ENCODE measurements around the gene MROH2A. TPM values are rescaled to one million over a fixed set of nuclear protein-coding genes. Genes with fewer than 3 reads are reported as not detected.
"Not testable (repeated sequence)": the region's sequence is repeated elsewhere in the genome, so short reads cannot be mapped to it uniquely, and the experiment has no call there.

MROH2A gene, protein sequence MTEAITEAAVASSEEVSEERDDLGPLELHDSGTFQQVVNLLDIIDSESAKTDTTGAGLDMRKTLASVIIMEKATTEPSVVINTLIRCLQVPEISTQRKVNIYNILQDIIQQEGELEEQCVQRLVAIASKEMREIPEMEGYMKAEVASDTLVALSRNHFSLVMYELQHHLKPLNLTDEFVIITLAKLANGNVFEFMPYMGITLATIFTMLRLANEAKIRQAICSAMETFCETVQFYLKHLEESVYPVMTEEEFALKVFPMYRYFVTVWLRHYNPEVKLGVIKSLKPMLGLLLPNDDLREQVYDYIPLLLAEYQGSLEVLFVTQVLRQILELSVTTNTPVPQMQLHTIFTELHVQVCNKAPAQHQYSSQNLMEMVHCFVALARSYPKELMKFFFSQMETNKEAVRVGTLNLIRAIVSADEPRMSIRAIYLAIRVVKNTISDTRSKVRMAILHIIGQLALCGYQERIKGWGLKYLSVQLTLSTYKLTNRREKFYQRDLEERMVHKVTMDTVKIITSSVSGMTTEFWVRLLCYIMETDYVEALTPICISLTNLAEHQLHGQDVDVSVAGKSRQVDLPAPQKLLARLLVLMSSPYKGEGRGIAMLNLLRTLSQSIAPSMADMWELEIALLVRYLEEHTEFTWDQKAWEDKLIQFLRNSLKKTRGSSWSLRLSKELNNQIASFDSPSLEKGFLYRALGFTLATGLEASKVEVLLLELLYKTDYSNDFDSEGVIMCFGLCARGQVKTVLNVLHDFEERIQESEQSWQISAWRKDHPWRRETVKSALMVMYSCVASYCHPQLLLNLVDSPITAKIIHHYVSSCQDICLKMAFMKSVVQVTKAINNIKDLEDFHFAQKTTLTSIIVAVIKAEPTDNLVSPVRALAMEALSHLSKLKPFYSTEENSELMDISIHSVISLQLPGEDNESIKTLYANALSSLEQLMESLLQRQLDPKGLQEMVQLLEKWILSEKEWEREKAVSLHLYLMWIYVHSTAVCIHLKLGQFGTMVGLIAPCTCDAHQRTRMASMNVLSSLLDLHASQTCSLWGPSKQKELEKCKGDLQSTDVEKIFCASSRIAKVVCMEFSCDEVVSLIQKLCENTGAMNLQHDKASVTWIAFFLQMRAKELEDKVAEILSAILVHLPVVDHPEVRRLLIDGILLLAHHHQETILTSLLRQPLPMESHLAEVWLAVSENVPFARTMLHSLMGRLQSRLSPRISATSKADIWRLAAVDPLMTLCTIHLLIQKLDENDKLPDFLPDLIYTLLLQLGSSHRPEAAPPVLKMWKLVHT (N-terminal part only)
- 0.43 TPM for polyA plus RNA-seq (2012; ENCODE audit: insufficient read depth, insufficient read length, low read depth)

DNA sequence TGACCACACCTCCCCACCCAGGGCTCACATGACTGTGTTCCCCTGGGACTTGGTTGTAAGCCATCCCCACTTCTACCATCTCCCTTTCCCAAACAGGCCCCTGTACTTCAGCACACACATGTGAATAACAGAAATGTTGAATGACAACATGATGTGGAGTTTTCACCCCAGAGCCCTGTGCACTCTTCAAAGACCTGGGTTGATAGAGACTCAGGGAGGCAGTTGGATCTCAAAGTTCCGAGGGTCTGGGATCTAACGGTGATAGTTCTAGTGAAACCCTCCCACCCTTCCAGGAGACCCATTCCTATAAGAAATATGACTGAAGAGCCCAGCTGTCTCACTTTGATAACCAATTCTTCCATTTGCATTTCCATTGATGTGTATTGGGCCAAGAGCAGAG lies at the start of gene MROH2A:
Gene MROH2A (plus strand): TSS at position 301 of the 400 bp plus-strand sequence. CDS start 1,029 bp downstream, outside the sequence.
- Histone ChIP-seq H3K4me1 (no peaks in the 10 kb centered on the region), H3K9me3 (no peaks in the 10 kb centered on the region), H3K27me3 (no peaks in the 10 kb centered on the region; the same call in 1 of the 2 replicates), H3K36me3 (no peaks in the 10 kb centered on the region), H3K4me3 (ENCODE audit: low read depth, low read length) (no peak within 1 kb of the TSS)
- DNase-seq = no peak
- TF ChIP-seq, protein P1, sequence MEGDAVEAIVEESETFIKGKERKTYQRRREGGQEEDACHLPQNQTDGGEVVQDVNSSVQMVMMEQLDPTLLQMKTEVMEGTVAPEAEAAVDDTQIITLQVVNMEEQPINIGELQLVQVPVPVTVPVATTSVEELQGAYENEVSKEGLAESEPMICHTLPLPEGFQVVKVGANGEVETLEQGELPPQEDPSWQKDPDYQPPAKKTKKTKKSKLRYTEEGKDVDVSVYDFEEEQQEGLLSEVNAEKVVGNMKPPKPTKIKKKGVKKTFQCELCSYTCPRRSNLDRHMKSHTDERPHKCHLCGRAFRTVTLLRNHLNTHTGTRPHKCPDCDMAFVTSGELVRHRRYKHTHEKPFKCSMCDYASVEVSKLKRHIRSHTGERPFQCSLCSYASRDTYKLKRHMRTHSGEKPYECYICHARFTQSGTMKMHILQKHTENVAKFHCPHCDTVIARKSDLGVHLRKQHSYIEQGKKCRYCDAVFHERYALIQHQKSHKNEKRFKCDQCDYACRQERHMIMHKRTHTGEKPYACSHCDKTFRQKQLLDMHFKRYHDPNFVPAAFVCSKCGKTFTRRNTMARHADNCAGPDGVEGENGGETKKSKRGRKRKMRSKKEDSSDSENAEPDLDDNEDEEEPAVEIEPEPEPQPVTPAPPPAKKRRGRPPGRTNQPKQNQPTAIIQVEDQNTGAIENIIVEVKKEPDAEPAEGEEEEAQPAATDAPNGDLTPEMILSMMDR (IDR thresholded peaks at IDR 0.05; ENCODE audit: low read depth, low read length) = no peak

DNA sequence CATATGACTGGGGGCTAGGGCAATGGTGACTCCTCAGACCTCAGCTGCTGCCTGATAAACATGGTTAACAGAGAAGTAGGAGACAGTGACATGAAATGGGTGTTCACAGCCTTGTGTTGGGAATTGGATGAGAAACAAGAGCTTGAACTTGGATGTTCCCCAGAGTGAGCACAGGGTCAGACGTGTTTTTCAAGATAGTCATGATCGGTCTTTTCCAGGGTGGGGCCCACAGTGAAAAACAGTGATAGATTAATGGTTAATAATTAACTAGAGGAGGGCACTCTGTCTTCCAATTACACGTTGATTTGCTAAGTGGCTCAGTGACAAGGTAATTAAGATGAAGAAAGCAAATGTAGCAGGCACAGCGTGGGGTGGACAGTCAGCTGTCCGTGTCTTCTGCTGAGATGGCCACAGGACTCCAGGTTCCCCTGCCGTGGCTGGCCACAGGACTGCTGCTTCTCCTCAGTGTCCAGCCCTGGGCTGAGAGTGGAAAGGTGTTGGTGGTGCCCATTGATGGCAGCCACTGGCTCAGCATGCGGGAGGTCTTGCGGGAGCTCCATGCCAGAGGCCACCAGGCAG lies 49.3 kb upstream of the MROH2A start, which contains the start of gene UGT1A3:
Gene UGT1A3 (plus strand): TSS at position 320 of the 579 bp plus-strand sequence. CDS start 85 bp downstream, at position 405.
- peaks cover 4% of the 10 kb centered on the region; the same call in 1 of the 2 replicates for H3K27me3 ChIP-seq
- no peaks in the 10 kb centered on the region for H3K4me1 ChIP-seq
- H3K9me3 ChIP-seq = no peaks in the 10 kb centered on the region
- no peak for DNase-seq
- TF ChIP-seq, protein P1 (IDR thresholded peaks at IDR 0.05; ENCODE audit: low read depth, low read length) = no peak
- H3K36me3 ChIP-seq = no peaks in the 10 kb centered on the region
- no peak within 1 kb of the TSS for H3K4me3 ChIP-seq (ENCODE audit: low read depth, low read length)

DNA sequence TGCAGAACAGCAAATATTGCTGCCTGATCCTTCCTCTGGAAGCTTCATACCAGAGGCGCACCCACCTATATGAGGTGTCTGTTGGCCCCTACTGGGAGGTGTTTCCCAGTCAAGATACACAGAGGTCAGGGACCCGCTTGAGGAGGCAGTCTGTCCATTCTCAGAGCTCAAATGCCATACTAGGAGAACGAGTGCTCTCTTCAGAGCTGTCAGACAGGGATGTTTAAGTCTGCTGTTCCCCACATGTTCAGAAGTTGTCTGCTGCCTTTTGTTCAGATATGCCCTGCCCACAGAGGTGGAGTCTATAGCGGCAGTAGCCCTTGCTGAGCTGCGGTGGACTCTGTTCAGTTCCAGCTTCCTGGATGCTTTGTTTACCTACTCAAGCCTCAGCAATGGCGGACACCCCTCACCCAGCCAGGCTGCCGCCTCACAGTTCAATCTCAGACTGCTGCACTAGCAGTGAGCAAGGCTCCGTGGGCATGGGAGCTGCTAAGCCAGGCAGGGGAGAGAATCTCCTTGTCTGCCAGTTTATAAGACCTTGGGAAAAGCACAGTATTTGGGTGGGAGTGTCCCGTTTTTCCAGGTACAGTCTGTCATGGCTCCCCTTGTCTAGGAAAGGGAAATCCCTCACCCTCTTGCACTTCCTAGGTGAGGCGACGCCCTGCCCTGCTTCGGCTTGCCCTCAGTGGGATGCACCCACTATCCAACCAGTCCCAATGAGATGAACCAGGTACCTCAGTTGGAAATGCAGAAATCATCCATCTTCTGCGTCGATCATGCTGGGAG lies 41.1 kb upstream of the MROH2A start:
- H3K9me3 ChIP-seq; H3K4me1 ChIP-seq; H3K4me3 ChIP-seq (ENCODE audit: low read depth, low read length); H3K36me3 ChIP-seq; DNase-seq: not testable (repeated sequence)
- H3K27me3 ChIP-seq = peaks cover 15% of the 10 kb centered on the region

DNA sequence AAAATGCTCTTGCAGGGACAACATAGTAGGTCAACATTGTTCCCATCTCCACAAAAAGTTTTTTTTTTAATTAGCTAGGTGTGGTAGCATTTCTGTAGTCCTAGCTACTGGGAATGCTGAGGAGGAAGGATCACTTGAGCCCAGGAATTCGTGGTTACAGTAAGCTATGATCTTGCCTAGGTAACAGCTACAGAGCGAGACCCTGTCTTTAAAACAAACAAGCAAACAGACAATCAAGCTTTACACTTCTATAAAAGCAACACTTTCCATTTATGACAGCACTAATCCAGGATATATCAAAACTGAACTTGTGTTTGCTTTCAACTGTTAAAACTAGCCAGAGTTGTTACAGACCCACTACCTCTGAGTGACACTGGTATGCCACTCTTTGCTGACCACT lies 37.3 kb upstream of the MROH2A start:
- H3K36me3 ChIP-seq = no peaks in the 10 kb centered on the region
- DNase-seq = no peak
- no peaks in the 10 kb centered on the region for H3K9me3 ChIP-seq
- no peak overlapping the region for H3K4me3 ChIP-seq (ENCODE audit: low read depth, low read length)
- H3K27me3 ChIP-seq = peaks cover 15% of the 10 kb centered on the region
- H3K4me1 ChIP-seq = no peaks in the 10 kb centered on the region
- TF ChIP-seq, protein P1 (IDR thresholded peaks at IDR 0.05; ENCODE audit: low read depth, low read length) = no peak

DNA sequence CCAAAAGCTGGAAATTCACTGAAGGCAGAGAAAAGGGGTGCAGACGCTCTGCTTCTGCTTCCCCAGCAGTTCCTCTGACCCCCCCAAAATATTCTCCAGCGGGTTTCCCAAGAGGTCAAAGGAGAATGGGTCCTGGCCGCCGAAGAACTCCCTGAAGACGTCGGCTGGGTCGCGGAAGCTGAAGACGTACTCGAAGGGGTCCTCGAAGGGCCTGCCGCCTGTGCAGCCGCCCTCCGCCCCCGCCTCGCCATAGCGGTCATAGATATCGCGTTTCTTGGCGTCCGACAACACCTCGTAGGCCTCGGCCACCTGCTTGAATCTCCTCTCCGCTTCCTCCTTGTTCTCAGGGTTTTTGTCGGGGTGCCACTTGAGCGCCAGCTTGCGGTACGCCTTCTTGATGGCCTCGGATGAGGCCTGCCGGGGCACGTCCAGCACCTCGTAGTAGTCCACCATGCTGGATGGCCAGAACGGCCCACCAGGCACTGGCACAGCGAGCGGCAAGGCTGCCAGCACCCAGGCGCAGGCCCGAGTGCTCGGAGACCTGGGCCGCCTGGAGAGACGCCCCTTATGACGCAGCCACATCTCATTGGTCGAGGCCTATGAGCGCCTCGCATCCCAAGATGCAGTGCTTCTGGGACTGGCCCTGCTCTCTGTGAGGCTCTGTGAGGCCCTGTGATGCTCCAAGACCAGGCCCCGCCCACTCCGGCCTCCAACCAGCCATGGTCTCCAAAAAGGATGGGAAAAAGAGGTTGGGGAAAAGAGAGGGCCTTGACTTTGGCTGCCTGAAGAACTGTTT lies 34.5 kb upstream of the MROH2A start:
- H3K4me1 ChIP-seq = no peaks in the 10 kb centered on the region
- no peak for DNase-seq
- TF ChIP-seq, protein P1 (IDR thresholded peaks at IDR 0.05; ENCODE audit: low read depth, low read length) = no peak
- H3K9me3 ChIP-seq = no peaks in the 10 kb centered on the region
- no peak overlapping the region for H3K4me3 ChIP-seq (ENCODE audit: low read depth, low read length)
- H3K36me3 ChIP-seq = no peaks in the 10 kb centered on the region
- H3K27me3 ChIP-seq = no peaks in the 10 kb centered on the region

All from BE2C (cell line).